H9 (cell line): ENCODE measurements around the gene CBFA2T2. TPM values are rescaled to one million over a fixed set of nuclear protein-coding genes. Genes with fewer than 3 reads are reported as not detected.

ENCODE experiments used
- DNase-seq: peaks from one replicate; pipeline ENCODE4 v3.0.0-alpha.2; 2017
- H2AFZ ChIP-seq: one replicate; pipeline ENCODE4 v1.6.1; 2013; ENCODE audit warnings: mild to moderate bottlenecking, low read length, control low read depth, moderate library complexity
- H2AK5ac ChIP-seq: 2 replicates; pipeline ENCODE4 v1.6.1; 2013; ENCODE audit warnings: low read length, control low read depth, mixed read lengths; ENCODE audit not compliant: insufficient read length
- H2BK120ac ChIP-seq: one replicate; pipeline ENCODE4 v1.6.1; 2013; ENCODE audit warnings: low read depth, mild to moderate bottlenecking, low read length, control low read depth, inconsistent platforms; ENCODE audit not compliant: poor library complexity, severe bottlenecking
- H2BK12ac ChIP-seq: 2 replicates; pipeline ENCODE4 v1.6.1; 2013; ENCODE audit warnings: low read length, control low read depth, mixed read lengths, low read depth; ENCODE audit not compliant: insufficient read length
- H2BK15ac ChIP-seq: 2 replicates; pipeline ENCODE4 v1.6.1; 2013; ENCODE audit warnings: low read depth, low read length, control low read depth
- H2BK20ac ChIP-seq: one replicate; pipeline ENCODE4 v1.6.1; 2013; ENCODE audit warnings: low read depth, mild to moderate bottlenecking, low read length, control low read depth, inconsistent platforms; ENCODE audit not compliant: poor library complexity, severe bottlenecking
- H2BK5ac ChIP-seq: 2 replicates; pipeline ENCODE4 v1.6.1; 2013; ENCODE audit warnings: low read length, control low read depth, mixed read lengths; ENCODE audit not compliant: insufficient read length
- H3K14ac ChIP-seq: 2 replicates; pipeline ENCODE4 v1.6.1; 2013; ENCODE audit warnings: low read length, control low read depth; ENCODE audit not compliant: insufficient read depth
- H3K18ac ChIP-seq: 2 replicates; pipeline ENCODE4 v1.6.1; 2013; ENCODE audit warnings: low read depth, mild to moderate bottlenecking, mixed read lengths, low read length, control low read depth; ENCODE audit not compliant: insufficient read length
- H3K23ac ChIP-seq: 2 replicates; pipeline ENCODE4 v1.6.1; 2013; ENCODE audit warnings: low read length, control low read depth, mixed read lengths, low read depth; ENCODE audit not compliant: insufficient read length
- H3K23me2 ChIP-seq: 2 replicates; pipeline ENCODE4 v1.6.1; 2013; ENCODE audit warnings: low read depth, mild to moderate bottlenecking, mixed read lengths, low read length, control low read depth; ENCODE audit not compliant: insufficient read length, poor library complexity, severe bottlenecking
- H3K27ac ChIP-seq: 2 replicates; pipeline ENCODE4 v1.5.1; 2013; ENCODE audit warnings: low read length, control low read depth, mixed read lengths, low read depth; ENCODE audit not compliant: insufficient read length
- H3K27me3 ChIP-seq: 2 replicates; pipeline ENCODE4 v1.6.1; 2013; ENCODE audit warnings: low read length, control low read depth, inconsistent platforms; ENCODE audit not compliant: insufficient read depth
- H3K4ac ChIP-seq: 2 replicates; pipeline ENCODE4 v1.6.1; 2013; ENCODE audit warnings: low read depth, mild to moderate bottlenecking, control low read depth, inconsistent platforms, low read length, moderate library complexity
- H3K4me1 ChIP-seq: 2 replicates; pipeline ENCODE4 v1.6.1; 2013; ENCODE audit warnings: low read length, control low read depth, inconsistent platforms; ENCODE audit not compliant: insufficient read depth
- H3K4me2 ChIP-seq: 2 replicates; pipeline ENCODE4 v1.6.1; 2013; ENCODE audit warnings: low read length, control low read depth, mixed read lengths; ENCODE audit not compliant: insufficient read length, insufficient read depth
- H3K56ac ChIP-seq: 2 replicates; pipeline ENCODE4 v1.6.1; 2013; ENCODE audit warnings: low read depth, mild to moderate bottlenecking, mixed read lengths, low read length, control low read depth; ENCODE audit not compliant: insufficient read length
- H3K79me1 ChIP-seq: 2 replicates; pipeline ENCODE4 v1.6.1; 2013; ENCODE audit warnings: low read depth, mild to moderate bottlenecking, moderate library complexity, low read length, control low read depth, inconsistent platforms; ENCODE audit not compliant: insufficient read depth, poor library complexity, severe bottlenecking
- H3K79me2 ChIP-seq: 2 replicates; pipeline ENCODE4 v1.6.1; 2013; ENCODE audit warnings: low read length, control low read depth, inconsistent platforms; ENCODE audit not compliant: insufficient read depth
- H3K9ac ChIP-seq: 2 replicates; pipeline ENCODE4 v1.6.1; 2013; ENCODE audit warnings: low read length, control low read depth, mixed read lengths; ENCODE audit not compliant: insufficient read length; ENCODE audit errors: extremely low read depth
- H3K9me3 ChIP-seq: one replicate; pipeline ENCODE4 v1.6.1; 2013; ENCODE audit warnings: low read depth, low read length, inconsistent platforms; ENCODE audit not compliant: control insufficient read depth
- H3T11ph ChIP-seq: one replicate; pipeline ENCODE4 v1.6.1; 2013; ENCODE audit warnings: mild to moderate bottlenecking, low read length, control low read depth, inconsistent platforms
- H4K20me1 ChIP-seq: one replicate; pipeline ENCODE4 v1.6.1; 2013; ENCODE audit not compliant: control insufficient read depth, insufficient read length, insufficient read depth
- H4K5ac ChIP-seq: 2 replicates; pipeline ENCODE4 v1.6.1; 2013; ENCODE audit warnings: low read depth, mild to moderate bottlenecking, mixed read lengths, low read length, control low read depth; ENCODE audit not compliant: insufficient read length
- H4K8ac ChIP-seq: replicated peaks from 2 replicates; pipeline ENCODE4 v1.6.1; 2013; ENCODE audit warnings: low read length, control low read depth, mixed read lengths, low read depth; ENCODE audit not compliant: insufficient read length
- H4K91ac ChIP-seq: 2 replicates; pipeline ENCODE4 v1.6.1; 2013; ENCODE audit warnings: low read depth, mild to moderate bottlenecking, moderate library complexity, mixed read lengths, low read length, control low read depth; ENCODE audit not compliant: insufficient read length
- H3K27ac Mint-ChIP-seq, 3 experiments: 2 replicates in 2 of 3; 3 replicates in 1 of 3; pipeline ENCODE4 v1.8.0; 2020 to 2021; ENCODE audit warnings: mixed read lengths in 3 of 3, mild to moderate bottlenecking in 1 of 3, moderate library complexity in 1 of 3
- H3K27me3 Mint-ChIP-seq: 2 replicates; pipeline ENCODE4 v1.8.0; 2021; ENCODE audit warnings: low read depth, mild to moderate bottlenecking, moderate library complexity, mixed read lengths
- H3K36me3 Mint-ChIP-seq, 3 experiments: 2 replicates in 2 of 3; 3 replicates in 1 of 3; pipeline ENCODE4 v1.8.0; 2020 to 2021; ENCODE audit warnings: low read depth in 3 of 3, mixed read lengths in 3 of 3; ENCODE audit not compliant: insufficient read depth in 1 of 3
- H3K4me1 Mint-ChIP-seq, 2 experiments: 2 replicates each; pipeline ENCODE4 v1.8.0; 2020; ENCODE audit warnings: mixed read lengths in 2 of 2
- H3K4me3 Mint-ChIP-seq, 2 experiments: 2 replicates in 1 of 2; 3 replicates in 1 of 2; pipeline ENCODE4 v1.8.0; 2020 to 2021; ENCODE audit warnings: mild to moderate bottlenecking in 2 of 2, mixed read lengths in 2 of 2, moderate library complexity in 1 of 2
- H3K9me3 Mint-ChIP-seq, 2 experiments: 2 replicates in 1 of 2; 3 replicates in 1 of 2; pipeline ENCODE4 v1.8.0; 2020; ENCODE audit warnings: mild to moderate bottlenecking in 2 of 2, mixed read lengths in 2 of 2, moderate library complexity in 1 of 2
- CTCF ChIP-seq: fragments of 200-600 bp; sonication (generic); conservative IDR thresholded peaks from 3 replicates; pipeline ENCODE4 v1.8.0; 2021; ENCODE audit warnings: antibody characterized with exemption, mild to moderate bottlenecking
- WGBS: extraction: QIAGEN DNeasy Blood & Tissue Kit; methylation state at CpG from one replicate; pipeline ENCODE4 v1.1.7; 2013; ENCODE audit warnings: missing lambda C conversion rate, low lambda C conversion rate, mixed read lengths; ENCODE audit not compliant: insufficient read length; ENCODE audit errors: extremely low coverage; 5-methylcytosine and 5-hydroxymethylcytosine counted together
- total RNA-seq: library from RNA; stranded (reverse); gene quantifications from 2 replicates; pipeline ENCODE4 v1.2.1, GENCODE V29; 2021

Gene CBFA2T2
- total RNA-seq, 1 experiment from 2014 or later, result 11.2 TPM

- H2BK15ac ChIP-seq, result no peak overlapping the region
- H3K23ac ChIP-seq, result no peak overlapping the region
- no peaks in the 10 kb centered on the region for H3K79me2 ChIP-seq
- H3K27me3 ChIP-seq, result no peaks in the 10 kb centered on the region
- no peak overlapping the region for H3T11ph ChIP-seq
- no peak overlapping the region for H3K27ac Mint-ChIP-seq
- H4K5ac ChIP-seq, result no peak overlapping the region
- H3K9me3 Mint-ChIP-seq, result no peaks in the 10 kb centered on the region; a peak in 1 of 5 replicates
- no peak overlapping the region for H3K27ac ChIP-seq
- no CpG with 5 or more reads among the region's 5 CpGs for whole genome bisulfite sequencing
- H3K4me1 ChIP-seq, result peaks cover 4% of the 10 kb centered on the region; the same call in 1 of the 2 replicates
- H3K18ac ChIP-seq, result no peak overlapping the region
- no peak overlapping the region for H3K4ac ChIP-seq
- no peaks in the 10 kb centered on the region for H3K9me3 ChIP-seq
- H3K79me1 ChIP-seq, result no peaks in the 10 kb centered on the region
- no peak overlapping the region for H4K8ac ChIP-seq
- H2BK12ac ChIP-seq, result no peak overlapping the region
- no peak overlapping the region for H3K9ac ChIP-seq
- no peak overlapping the region for H2BK120ac ChIP-seq
- TF ChIP-seq CTCF, result no peak
- H3K14ac ChIP-seq, result no peak overlapping the region
- H3K27me3 Mint-ChIP-seq, result peaks cover 6% of the 10 kb centered on the region
- H2AK5ac ChIP-seq, result no peak overlapping the region
- H3K4me2 ChIP-seq, result no peak overlapping the region
- H3K36me3 Mint-ChIP-seq, result peaks cover 26 to 53% (median 39%) of the 10 kb centered on the region in 3 experiments
- H4K20me1 ChIP-seq, result no peaks in the 10 kb centered on the region
- H3K4me1 Mint-ChIP-seq, result peaks cover 36 to 38% of the 10 kb centered on the region in 2 experiments
- no peak overlapping the region for H2AFZ ChIP-seq
- no peak overlapping the region for H2BK5ac ChIP-seq
- peaks cover 16% of the 10 kb centered on the region for H3K23me2 ChIP-seq
- H2BK20ac ChIP-seq, result no peak overlapping the region
- no peak overlapping the region for H4K91ac ChIP-seq
- no peak overlapping the region for H3K4me3 Mint-ChIP-seq
- no peak overlapping the region for H3K56ac ChIP-seq
- DNase-seq, result no peak
Measured at GRCh38 chr20:33669224-33669623, 179.3 kb downstream of the CBFA2T2 start.
